CD1c-positive myeloid dendritic cell (primary cell): ENCODE measurements around the gene PRKCA.
"Not testable (repeated sequence)": the region's sequence is repeated elsewhere in the genome, so short reads cannot be mapped to it uniquely, and the experiment has no call there.

Experiments
- DNase-seq: peaks from one replicate; pipeline ENCODE4 v3.0.0-alpha.2; 2016; ENCODE audit errors: extremely low spot score

Gene PRKCA

GRCh38 chr17:66301864-66302741 is at the start of gene PRKCA:
PRKCA (plus strand) TSS chr17:66302613.
- peak; percentile 89 for DNase-seq

- DNase-seq, result not testable (repeated sequence)
Observed at GRCh38 chr17:66253458-66253857, 49.0 kb upstream of the PRKCA start.

DNA sequence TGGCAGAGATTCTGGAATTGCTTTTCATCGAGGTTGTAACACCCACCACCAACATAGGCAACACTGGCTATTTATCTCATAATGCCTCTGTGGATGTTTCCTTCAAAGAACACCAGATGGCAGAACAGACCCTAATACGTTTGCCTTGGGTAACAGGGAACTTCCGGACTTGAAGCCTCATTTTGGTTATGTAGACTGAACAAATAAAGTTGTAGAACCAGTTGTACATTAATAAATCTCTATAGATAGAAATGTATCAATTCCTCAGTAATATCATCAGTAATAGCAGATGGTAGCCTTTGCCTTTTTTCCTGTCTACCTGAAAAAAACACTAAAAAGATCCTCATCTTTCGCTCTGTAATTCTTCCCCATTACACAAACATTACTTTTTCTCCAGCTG is 47.3 kb upstream of the PRKCA start:
- DNase-seq, result peak; percentile 73

DNA sequence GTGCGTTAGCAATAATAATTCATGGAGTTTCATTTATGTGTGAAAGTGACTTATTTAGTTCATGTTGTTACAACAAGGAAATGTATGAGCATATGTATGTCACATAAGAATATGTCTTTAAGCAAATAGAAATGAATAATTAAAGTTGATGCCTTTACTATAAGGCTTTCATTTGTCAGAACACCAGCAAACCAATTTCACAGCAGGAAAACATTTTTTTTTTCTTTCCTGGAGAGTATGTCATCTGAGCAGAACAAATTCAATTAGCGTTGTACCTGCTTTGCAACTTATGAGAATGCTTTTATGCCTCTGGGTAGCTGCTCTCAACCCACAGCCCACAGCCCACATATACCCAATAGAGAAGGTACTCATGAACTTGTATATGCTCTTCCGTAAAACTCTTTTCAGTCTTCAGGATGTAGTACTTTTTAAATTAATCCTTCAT is 46.9 kb upstream of the PRKCA start:
- no peak for DNase-seq

- no peak for DNase-seq
Observed at GRCh38 chr17:66260275-66260674, 42.1 kb upstream of the PRKCA start.

DNA sequence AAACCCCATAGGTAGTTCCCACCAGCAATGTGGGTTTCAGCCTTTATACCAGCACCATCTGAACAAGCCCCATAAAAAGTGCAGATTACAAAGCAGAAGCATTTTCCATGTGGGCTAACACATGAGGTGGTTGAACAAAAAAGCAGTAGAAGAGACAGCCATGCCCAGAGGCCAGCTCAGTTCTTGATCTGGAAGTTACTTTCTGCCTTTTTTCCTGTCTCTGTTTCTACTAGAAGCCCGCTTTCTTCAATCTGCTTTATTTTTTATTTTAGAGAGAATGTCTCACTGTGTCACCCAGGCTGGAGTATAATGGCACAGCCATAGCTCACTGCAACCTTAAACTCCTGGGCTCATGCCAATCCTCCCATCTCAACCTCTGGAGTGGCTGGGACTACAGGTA is 41.7 kb upstream of the PRKCA start:
- no peak for DNase-seq

- no peak for DNase-seq
Observed at GRCh38 chr17:66262767-66263166, 39.6 kb upstream of the PRKCA start.

GRCh38 chr17:66264696-66265095 is 37.7 kb upstream of the PRKCA start:
- no peak for DNase-seq

DNA sequence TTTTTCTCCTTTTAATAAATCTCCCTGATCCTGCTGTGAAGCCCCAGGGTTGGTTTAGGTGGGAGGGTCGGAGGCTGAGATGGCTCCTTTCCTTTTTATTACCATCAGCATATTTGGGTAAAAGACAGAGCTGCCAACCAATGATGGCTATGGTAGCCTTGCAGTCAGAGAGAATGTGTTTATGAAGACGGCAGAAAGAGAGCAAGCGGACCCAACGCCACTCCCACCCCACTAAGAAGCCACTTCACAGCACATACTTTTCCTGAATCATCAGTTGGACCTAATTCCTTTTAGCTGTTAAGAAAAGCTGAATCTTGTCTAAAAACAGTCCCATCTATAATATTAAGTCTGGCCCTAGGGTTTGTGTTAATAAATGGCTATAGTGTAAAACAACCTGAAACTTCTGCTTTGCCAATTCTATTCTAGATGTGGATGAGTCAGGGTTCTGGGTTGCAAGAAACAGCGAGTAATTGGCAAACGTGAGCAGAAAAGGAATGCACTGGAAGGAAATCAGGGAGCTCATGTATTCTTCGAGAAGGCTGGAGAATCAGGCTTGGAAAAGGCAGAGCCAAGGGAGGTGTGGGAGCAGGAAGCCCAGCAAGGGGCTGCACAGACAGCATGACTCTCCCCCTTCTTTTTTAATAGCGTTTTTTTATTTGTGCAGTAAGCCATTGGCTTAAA is 34.0 kb upstream of the PRKCA start:
- DNase-seq, result no peak

GRCh38 chr17:66270106-66270505 is 32.3 kb upstream of the PRKCA start:
- DNase-seq, result no peak

GRCh38 chr17:66271512-66271911 is 30.9 kb upstream of the PRKCA start:
- no peak for DNase-seq

DNA sequence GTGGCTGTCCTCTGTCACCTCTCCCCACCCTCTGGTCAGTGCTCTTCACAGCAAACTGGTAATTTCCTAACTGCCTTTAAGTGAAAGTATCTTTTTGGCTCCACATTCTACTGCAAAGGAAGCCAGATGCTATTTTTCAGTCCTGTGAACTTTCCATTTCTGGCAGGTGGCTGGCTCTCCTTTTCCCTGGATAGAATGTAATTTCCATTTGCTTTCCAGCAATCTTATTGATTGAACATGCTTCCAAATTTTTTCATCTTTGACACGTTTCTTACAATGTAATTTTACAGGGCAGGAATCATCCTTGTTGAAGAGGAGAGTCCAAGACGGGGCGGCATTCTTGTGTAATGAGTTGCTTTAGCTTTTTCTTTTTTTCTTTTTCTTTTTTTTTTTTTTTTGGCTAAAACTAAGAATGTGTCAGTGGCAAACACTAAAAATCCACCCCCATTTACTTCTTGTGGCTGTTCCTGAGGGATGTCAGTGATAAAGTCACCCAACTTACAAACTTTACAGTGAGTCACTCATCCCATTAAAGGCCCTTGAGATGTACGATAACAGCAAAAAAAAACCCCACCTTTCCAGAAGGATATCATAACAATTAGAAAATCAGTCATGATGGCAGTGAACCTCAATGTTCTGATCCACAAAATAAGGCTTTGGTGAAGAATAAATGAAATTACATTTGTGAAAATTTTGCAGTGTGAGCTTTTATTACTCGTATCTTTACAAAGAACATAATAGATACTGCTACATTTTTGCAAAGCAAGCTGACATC is 29.4 kb upstream of the PRKCA start:
- no peak for DNase-seq

DNA sequence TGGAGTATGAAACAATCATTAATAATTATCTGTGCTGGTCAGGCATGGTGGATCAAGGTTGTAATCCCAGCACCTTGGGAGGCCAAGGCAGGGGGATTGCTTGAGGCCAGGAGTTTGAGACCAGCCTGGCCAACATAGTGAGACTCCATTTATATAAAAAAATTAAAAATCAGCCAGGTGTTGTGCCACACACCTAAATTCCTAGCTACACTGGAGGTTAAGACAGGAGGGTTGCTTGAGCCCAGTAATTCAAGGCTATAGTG is 28.9 kb upstream of the PRKCA start:
- DNase-seq, result no peak

- DNase-seq, result no peak
Observed at GRCh38 chr17:66275651-66276050, 26.8 kb upstream of the PRKCA start.

- no peak for DNase-seq
Observed at GRCh38 chr17:66276328-66276937, 26.0 kb upstream of the PRKCA start.

- DNase-seq, result no peak
Observed at GRCh38 chr17:66277191-66277590, 25.2 kb upstream of the PRKCA start.

- DNase-seq, result no peak
Observed at GRCh38 chr17:66281661-66282369, 20.6 kb upstream of the PRKCA start.

GRCh38 chr17:66283296-66283934 is 19.0 kb upstream of the PRKCA start:
- DNase-seq, result no peak

- DNase-seq, result no peak
Observed at GRCh38 chr17:66283971-66284370, 18.4 kb upstream of the PRKCA start.

GRCh38 chr17:66285149-66285548 is 17.3 kb upstream of the PRKCA start:
- DNase-seq, result no peak

DNA sequence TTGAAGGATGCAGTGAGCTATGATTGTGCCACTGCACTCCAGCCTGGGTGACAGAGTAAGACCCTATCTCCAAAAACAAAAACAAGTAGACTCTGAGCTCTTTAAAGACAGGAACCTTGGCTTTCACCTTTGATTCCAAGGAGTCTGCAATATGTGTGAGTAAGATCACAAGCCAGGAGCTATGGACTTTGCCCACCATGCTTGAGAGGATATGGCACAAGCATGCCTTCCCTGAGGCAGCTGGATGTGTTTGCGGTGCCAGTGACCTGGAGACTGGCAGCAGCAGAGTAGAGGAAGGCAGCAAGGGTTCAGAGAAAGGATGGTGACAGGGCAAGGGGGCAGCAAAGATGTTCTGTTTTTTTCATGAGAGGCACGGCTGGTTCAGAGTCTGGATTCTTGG is 14.5 kb upstream of the PRKCA start:
- DNase-seq, result no peak
